WI38 (cell line): ENCODE measurements around the gene PDCD1LG2.
A peak's percentile ranks its signal among the peaks of the same experiment; 100 is the strongest.

Source experiments
- H3K4me3 ChIP-seq: 2 replicates; pipeline ENCODE4 v1.5.1; 2011; ENCODE audit warnings: low read depth, mild to moderate bottlenecking, control low read depth, low read length
- CTCF ChIP-seq: IDR thresholded peaks from 2 replicates; pipeline ENCODE4 v1.5.1; 2012; ENCODE audit warnings: low read depth, mild to moderate bottlenecking, control low read depth, low read length

Gene PDCD1LG2

GRCh38 chr9:5512658-5513452 is 2.5 kb downstream of the PDCD1LG2 start:
- no peak for TF ChIP-seq CTCF
- H3K4me3 ChIP-seq, result peak overlapping the region; percentile 60

DNA sequence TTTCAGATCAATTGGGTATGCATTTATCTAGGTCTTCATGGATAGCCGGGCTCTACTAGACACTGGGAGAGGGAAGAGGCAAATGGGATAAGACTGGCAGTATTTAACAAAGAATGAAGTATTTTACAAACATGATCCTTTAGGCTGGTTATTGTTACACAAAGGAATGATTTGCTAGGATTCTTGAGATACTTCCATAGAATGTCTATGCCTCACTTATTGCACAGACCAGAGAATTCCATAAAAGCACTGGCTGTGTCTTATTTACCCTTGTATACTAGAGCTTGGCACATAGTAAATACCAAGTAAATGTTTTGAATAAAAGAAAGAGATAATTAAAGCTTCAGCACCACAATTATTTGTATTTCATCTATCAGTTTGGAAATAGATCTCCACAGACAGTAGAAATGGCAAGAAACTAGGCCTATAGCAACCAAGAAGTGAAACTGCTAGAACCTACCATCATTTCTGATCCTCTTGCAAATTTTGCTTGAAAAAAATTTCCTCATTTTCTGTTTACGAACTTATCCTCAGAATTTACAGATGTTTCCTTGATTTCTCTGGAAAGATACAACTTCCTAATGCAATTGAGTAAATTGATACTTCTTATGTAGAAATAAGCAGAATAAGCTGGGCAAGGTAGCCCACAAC is 3.8 kb downstream of the PDCD1LG2 start:
- no peak for TF ChIP-seq CTCF
- peak overlapping the region; percentile 20; the same call in 1 of the 2 replicates for H3K4me3 ChIP-seq

DNA sequence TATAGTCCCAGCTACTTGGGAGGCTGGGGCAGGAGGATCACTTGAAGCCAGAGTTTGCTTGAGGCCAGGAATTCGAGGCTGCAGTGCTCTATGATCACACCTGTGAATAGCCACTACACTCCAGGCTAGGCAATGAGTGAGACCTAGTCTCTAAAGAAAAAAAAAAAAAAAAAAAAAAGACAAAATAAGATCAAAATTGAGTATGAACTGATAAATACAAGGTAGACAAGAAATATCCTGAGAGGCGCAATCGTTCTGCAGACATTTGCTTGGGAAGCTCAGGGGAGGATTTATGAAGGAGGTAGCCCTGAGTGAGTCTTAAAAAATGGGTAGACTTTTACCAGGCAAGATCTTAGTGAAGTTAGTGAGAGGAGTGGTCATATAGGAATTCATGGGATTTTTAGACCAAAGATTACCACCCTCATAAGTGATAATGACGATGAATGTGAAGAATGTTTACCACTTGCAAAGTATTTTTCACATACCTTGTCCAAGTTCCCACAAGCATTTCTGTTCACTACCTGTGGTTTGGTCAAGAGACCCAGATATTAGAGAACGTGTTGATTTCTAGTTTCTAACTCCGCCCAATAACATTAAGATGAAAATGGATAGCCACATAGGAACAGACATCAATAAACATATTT is 4.4 kb downstream of the PDCD1LG2 start:
- no peak overlapping the region for H3K4me3 ChIP-seq
- no peak for TF ChIP-seq CTCF

DNA sequence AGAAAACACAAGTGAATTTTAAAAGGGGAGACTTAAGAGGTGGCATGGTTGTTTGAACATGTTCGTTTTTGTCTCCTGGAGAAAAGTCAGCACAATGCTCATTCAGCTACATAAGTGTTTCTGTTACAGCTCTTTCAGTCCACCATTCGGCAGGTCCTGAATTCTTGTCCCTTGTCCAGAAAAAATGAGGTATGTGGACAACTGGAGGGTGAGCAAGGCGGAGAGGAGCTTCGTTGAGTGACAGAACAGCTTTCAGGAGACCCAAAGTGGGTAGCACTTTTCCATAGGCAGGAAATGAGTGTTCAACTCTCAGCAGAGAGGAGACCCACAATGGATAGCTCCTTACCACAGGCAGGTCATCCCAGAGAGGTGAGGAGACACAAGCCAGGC is 4.9 kb downstream of the PDCD1LG2 start:
- no peak for TF ChIP-seq CTCF
- H3K4me3 ChIP-seq, result no peak overlapping the region

DNA sequence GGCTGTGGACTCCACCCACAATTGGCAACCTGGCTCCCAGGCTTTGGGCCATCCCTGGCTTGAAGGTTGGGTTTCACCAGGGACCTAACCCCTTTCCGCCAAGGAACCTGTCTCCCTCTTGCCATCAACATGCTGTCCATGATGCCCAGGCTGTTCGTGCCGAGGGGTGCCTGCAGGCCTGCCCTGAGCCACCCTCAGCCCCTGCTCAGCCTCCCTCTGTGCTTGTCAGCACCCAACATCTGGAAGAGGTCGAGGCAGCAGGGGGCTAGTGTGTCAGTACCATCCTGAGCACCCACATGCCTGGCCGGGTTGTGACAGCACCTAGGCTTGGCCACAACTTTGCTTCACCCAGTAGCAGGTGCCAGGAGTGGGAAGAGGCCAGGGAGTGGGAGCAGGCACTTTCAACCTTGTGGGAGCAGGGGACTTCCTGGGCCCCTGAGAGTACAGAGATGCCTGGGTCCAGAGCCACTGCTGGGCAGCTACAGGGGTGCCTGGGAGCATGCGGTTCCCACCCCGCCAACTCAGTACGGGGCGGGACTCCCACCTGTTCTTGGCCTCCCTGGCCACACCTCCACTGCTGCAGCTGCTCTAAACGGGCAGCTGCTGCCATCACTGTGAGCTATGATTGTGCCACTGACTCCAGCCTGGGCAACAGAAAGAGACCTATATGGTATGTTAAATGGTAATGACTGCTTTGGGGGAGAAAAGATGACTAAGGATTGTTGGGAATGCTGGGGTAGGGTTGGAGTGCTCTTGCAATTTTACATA is 6.3 kb downstream of the PDCD1LG2 start:
- no peak overlapping the region for H3K4me3 ChIP-seq
- no peak for TF ChIP-seq CTCF

GRCh38 chr9:5518171-5518936 is 8.0 kb downstream of the PDCD1LG2 start:
- TF ChIP-seq CTCF, result no peak
- no peak overlapping the region for H3K4me3 ChIP-seq
